GM18867 (cell line): ENCODE data around the gene CGNL1.

ENCODE experiments used
- ATAC-seq: cut with Tn5 transposase; IDR thresholded peaks from one replicate; pipeline ENCODE4 v1.9.1; 2021; ENCODE audit warnings: mild to moderate bottlenecking, moderate library complexity; ENCODE audit not compliant: unreplicated experiment

CGNL1 gene

DNA sequence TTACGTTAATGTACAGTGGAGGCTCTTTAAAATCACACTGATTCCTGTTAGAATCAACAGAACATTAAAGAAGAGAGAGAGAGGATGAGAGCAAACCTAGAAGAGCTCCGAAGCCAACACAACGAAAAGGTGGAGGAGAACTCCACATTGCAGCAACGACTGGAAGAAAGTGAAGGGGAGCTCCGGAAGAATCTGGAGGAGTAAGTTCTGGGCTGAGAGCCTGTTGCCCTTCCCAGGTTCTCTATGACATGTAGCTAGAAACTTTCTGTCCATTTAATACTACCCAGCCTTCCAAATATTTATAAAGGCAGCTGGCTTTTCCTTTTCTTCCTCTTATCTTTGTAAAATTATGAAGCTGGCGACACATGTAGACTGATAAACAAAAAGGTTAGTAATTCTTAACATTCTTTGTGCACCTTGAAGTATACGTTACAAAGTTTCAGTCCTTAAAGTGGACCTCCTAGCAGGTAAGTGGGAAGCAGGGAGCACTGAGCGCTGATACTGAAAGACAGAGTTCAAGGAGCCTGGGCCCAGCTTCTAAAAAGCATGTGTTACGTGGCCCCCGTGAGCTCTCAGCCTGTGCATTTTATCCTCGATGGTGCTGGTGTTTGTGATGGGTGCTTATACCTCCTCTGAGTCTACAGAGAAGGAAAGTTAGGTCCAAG is 75.9 kb downstream of the CGNL1 start:
- no peak for ATAC-seq

- no peak for ATAC-seq
Measured at GRCh38 chr15:57455929-57456328, 79.6 kb downstream of the CGNL1 start.

- no peak for ATAC-seq
Measured at GRCh38 chr15:57456559-57456958, 80.3 kb downstream of the CGNL1 start.

DNA sequence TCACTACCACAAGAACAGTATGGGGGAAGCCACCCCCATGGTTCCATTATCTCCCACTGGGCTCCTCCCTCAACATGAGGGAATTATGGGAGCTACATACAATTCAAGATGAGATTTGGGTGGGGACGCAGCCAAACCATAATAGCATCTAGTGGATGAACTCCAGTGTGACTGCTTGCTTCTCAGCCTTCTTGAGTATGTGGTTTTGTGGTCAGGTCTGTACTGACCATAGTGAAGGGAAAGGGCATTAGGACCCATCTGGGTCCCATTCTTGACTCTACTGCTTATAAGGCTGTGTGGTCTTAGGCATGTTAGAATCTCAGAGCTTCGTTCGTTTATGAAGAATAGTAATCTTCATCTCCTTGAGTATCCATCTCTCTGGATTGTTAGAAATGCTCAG is 81.4 kb downstream of the CGNL1 start:
- ATAC-seq, result no peak

- no peak for ATAC-seq
Measured at GRCh38 chr15:57458356-57458781, 82.1 kb downstream of the CGNL1 start.

DNA sequence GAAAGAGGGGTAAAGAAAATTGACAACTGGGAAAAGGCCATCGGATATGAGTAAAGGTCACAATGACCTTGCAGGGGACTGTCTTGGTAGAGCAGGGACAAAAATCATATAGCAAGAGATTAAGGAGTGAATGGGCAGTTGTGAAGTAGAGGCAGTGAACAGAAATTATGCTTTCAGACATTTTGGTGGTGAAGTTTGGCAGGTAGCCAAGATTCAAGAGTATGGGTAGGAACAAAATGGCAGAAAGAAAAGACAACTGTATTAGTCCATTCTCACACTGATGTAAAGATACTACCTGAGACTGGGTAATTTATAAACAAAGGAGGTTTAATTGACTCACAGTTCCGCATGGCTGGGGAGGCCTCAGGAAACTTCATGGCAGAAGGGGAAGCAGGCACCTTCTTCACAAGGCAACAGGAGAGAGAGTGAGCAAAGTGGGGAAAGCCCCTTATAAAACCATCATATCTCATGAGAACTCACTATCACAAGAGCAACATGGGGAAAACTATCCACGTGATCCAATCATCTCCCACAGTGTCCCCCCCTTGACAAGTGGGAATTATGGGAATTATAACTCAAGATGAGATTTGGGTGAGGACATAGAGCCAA is 84.0 kb downstream of the CGNL1 start:
- no peak for ATAC-seq

GRCh38 chr15:57461541-57461940 is 85.2 kb downstream of the CGNL1 start:
- ATAC-seq, result no peak

DNA sequence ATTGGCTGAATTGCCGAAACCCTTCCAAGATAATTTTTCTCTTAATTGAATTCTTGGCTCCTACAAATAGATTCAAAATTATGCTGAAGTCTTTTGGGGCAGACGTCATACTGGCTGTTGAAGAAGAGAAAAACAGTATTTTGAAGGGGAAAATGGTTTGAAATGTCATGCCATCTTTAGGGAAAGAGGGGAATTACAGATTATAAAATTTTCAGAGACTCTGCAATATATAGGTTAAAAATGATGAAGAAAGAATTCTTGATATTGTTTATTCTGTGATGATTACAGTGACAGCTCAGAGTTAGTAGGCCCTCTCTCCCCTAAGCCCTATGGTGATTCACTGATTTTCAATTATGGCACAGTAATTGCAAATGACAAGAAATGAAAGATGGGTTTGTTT is 86.1 kb downstream of the CGNL1 start:
- no peak for ATAC-seq

DNA sequence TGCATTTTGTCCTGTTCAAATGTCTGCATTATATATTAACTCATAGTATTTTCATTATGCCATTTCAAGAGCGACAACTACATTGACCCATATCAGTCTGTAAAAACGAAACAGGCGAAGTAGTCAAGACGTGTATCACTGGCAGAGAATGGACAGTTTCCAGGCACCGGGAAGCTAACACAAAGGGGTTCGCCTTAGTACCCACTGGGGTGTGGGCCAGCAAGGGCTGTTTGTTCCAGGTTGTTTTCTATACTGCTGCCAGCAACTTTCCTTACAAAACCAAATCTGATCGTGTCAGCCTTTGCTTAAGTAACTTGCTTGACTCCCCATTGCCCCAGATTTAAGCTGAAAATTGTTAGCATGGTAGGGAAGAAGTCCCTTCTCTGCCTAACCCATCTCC is 87.1 kb downstream of the CGNL1 start:
- no peak for ATAC-seq

- no peak for ATAC-seq
Measured at GRCh38 chr15:57464480-57464879, 88.2 kb downstream of the CGNL1 start.

GRCh38 chr15:57468486-57468885 is 92.2 kb downstream of the CGNL1 start:
- ATAC-seq, result no peak

GRCh38 chr15:57470543-57470942 is 94.2 kb downstream of the CGNL1 start:
- ATAC-seq, result no peak

GRCh38 chr15:57472861-57473260 is 96.6 kb downstream of the CGNL1 start:
- ATAC-seq, result no peak

GRCh38 chr15:57476533-57476975 is 100.2 kb downstream of the CGNL1 start:
- no peak for ATAC-seq

GRCh38 chr15:57477736-57478522 is 101.6 kb downstream of the CGNL1 start:
- ATAC-seq, result peak; percentile 43

DNA sequence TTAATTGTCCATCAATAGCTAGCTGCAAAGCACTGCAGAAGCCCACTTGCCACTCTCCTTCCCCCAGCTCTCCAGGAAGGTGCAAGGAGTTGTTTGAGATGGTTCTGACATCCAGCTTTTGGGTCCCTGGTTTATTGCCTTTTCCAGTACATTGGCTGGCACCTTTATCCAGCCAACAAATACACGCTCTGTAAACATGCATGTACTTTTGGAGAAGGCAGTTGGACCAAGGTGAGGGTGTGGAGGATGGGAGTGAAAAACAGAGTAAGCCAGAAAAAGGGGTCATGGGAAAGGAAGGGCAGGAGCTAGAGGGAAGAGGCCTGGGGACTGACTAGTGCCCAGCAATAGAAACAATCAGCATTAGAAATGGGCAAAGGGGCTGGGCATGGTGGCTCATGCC is 102.7 kb downstream of the CGNL1 start:
- no peak for ATAC-seq

- ATAC-seq, result no peak
Measured at GRCh38 chr15:57481038-57481705, 104.9 kb downstream of the CGNL1 start.

- ATAC-seq, result no peak
Measured at GRCh38 chr15:57485869-57486268, 109.6 kb downstream of the CGNL1 start.

- ATAC-seq, result no peak
Measured at GRCh38 chr15:57486833-57487232, 110.5 kb downstream of the CGNL1 start.

- ATAC-seq, result no peak
Measured at GRCh38 chr15:57489122-57489521, 112.8 kb downstream of the CGNL1 start.

- no peak for ATAC-seq
Measured at GRCh38 chr15:57493351-57493750, 117.0 kb downstream of the CGNL1 start.
